ENCODE data around the gene IQGAP1. TPM values are rescaled to one million over a fixed set of nuclear protein-coding genes. Genes with fewer than 3 reads are reported as not detected.
"Not testable (repeated sequence)": the region's sequence is repeated elsewhere in the genome, so short reads cannot be mapped to it uniquely, and the experiment has no call there.

The IQGAP1 gene
- polyA plus RNA-seq, 3 donors: 140 to 276 (median 207) TPM

DNA sequence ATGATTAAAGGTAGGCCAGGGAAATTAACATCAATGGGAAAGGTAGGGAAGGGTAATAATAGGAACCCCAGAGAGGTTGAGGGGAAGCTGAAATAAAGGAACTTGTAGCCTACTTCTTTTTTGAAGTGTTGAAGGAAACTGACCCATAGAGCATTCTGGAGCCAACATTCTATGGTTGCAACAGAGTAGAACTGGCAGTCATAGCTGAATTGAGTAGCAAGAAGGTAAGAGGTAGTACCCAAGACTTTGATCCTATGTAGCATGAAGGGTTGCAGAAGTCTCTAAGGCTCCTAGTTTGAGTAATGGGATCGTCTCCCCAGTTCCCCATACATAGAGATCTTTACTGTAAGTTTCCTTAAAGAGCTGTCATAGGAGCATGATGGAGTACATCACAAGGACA lies 43.4 kb upstream of the IQGAP1 start:
- Mint-ChIP-seq H3K9me3 (no peaks in the 10 kb centered on the region), H3K4me1 (peaks cover 51% of the 10 kb centered on the region), H3K27ac (peak overlapping the region in 5 of 7 donors; percentile 36 to 85 (median 72)), H3K27me3 (ENCODE audit: low read depth in 3 of 3) (peaks cover 0 to 4% (median 0%) of the 10 kb centered on the region in 3 donors), H3K4me3 (no peak overlapping the region), H3K36me3 (peaks cover 0 to 3% of the 10 kb centered on the region in 2 donors)
- H3K4me3 ChIP-seq (replicated peaks in 1 of 3; ENCODE audit: low read depth in 2 of 3, low read length in 3 of 3): peak overlapping the region in 1 of 3 experiments; percentile 5
- intact Hi-C loops (cut with micrococcal nuclease): no loop called here
- TF ChIP-seq, protein P1, sequence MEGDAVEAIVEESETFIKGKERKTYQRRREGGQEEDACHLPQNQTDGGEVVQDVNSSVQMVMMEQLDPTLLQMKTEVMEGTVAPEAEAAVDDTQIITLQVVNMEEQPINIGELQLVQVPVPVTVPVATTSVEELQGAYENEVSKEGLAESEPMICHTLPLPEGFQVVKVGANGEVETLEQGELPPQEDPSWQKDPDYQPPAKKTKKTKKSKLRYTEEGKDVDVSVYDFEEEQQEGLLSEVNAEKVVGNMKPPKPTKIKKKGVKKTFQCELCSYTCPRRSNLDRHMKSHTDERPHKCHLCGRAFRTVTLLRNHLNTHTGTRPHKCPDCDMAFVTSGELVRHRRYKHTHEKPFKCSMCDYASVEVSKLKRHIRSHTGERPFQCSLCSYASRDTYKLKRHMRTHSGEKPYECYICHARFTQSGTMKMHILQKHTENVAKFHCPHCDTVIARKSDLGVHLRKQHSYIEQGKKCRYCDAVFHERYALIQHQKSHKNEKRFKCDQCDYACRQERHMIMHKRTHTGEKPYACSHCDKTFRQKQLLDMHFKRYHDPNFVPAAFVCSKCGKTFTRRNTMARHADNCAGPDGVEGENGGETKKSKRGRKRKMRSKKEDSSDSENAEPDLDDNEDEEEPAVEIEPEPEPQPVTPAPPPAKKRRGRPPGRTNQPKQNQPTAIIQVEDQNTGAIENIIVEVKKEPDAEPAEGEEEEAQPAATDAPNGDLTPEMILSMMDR (IDR thresholded peaks at IDR 0.05): no peak
- H3K36me3 ChIP-seq (replicated peaks in 1 of 2; ENCODE audit: control insufficient read depth in 1 of 2, insufficient read depth in 2 of 2, low read length in 2 of 2): no peaks in the 10 kb centered on the region
- H2AFZ ChIP-seq (ENCODE audit: insufficient read depth, low read depth, low read length, poor library complexity, severe bottlenecking): no peak overlapping the region
- no peaks in the 10 kb centered on the region for H3K27me3 ChIP-seq (ENCODE audit: control insufficient read depth in 2 of 2, insufficient read depth in 2 of 2, low read length in 2 of 2)
- no peaks in the 10 kb centered on the region for H3K9me3 ChIP-seq (replicated peaks in 1 of 2; ENCODE audit: control insufficient read depth in 1 of 2, insufficient read depth in 1 of 2, low read length in 2 of 2)
- peak overlapping the region; percentile 25 to 39 for H3K27ac ChIP-seq (ENCODE audit: low read depth in 1 of 2, low read length in 2 of 2)
- DNase-seq: peak; percentile 45 to 72 (median 69)
- no peaks in the 10 kb centered on the region for H4K20me1 ChIP-seq (ENCODE audit: insufficient read depth, low read length)
- WGBS (ENCODE audit: insufficient coverage): no CpG with 5 or more reads among the region's 1 CpG
- peak overlapping the region; percentile 4 for H3K4me2 ChIP-seq (replicated peaks; ENCODE audit: extremely low read depth, low read length, poor library complexity, severe bottlenecking)
- no peaks in the 10 kb centered on the region for H3K79me2 ChIP-seq (ENCODE audit: insufficient read depth, low read length)
- peaks cover 53 to 56% of the 10 kb centered on the region in 2 donors for H3K4me1 ChIP-seq (ENCODE audit: control insufficient read depth in 1 of 2, insufficient read depth in 2 of 2, low read length in 2 of 2)
- H3K9ac ChIP-seq (ENCODE audit: insufficient read depth, low read length, poor library complexity, severe bottlenecking): no peak overlapping the region

DNA sequence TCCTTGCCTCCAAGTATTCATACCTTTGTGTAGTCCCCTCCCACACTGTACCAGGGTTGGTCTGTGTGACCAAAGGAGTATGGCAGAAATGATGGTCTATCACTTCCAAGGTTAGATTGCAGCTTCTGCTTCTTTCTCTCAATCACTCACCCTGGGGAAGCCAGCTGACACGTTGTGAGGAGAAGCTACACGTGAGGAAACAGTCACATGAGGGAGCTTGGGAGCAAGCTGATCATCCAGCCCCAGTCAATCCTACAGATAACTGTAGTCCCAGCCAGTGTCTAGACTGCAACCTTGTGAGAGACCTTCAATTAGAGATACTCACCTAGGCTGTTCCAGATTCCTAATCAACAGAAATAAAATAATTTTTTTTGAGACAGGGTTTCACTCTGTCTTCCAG lies 42.2 kb upstream of the IQGAP1 start:
- H3K4me1 Mint-ChIP-seq: peaks cover 51% of the 10 kb centered on the region
- no peaks in the 10 kb centered on the region for H3K27me3 ChIP-seq (ENCODE audit: control insufficient read depth in 2 of 2, insufficient read depth in 2 of 2, low read length in 2 of 2)
- intact Hi-C loops (cut with micrococcal nuclease): no loop called here
- peak; percentile 46 to 68 (median 47) for DNase-seq
- H4K20me1 ChIP-seq (ENCODE audit: insufficient read depth, low read length): no peaks in the 10 kb centered on the region
- H3K36me3 Mint-ChIP-seq: peaks cover 0 to 3% of the 10 kb centered on the region in 2 donors
- no peak overlapping the region for H3K9ac ChIP-seq (ENCODE audit: insufficient read depth, low read length, poor library complexity, severe bottlenecking)
- 0% methylated on average over 2 of the region's 2 CpGs for WGBS (ENCODE audit: insufficient coverage)
- H3K27ac ChIP-seq (ENCODE audit: low read depth in 1 of 2, low read length in 2 of 2): peak overlapping the region in 1 of 2 donors; percentile 33
- peaks cover 50 to 51% of the 10 kb centered on the region in 2 donors for H3K4me1 ChIP-seq (ENCODE audit: control insufficient read depth in 1 of 2, insufficient read depth in 2 of 2, low read length in 2 of 2)
- H3K4me3 ChIP-seq (replicated peaks in 1 of 3; ENCODE audit: low read depth in 2 of 3, low read length in 3 of 3): no peak overlapping the region
- peaks cover 1 to 4% (median 2%) of the 10 kb centered on the region in 3 donors for H3K27me3 Mint-ChIP-seq (ENCODE audit: low read depth in 3 of 3)
- TF ChIP-seq, protein P1 (IDR thresholded peaks at IDR 0.05): no peak
- H3K9me3 Mint-ChIP-seq: no peaks in the 10 kb centered on the region
- no peaks in the 10 kb centered on the region for H3K36me3 ChIP-seq (replicated peaks in 1 of 2; ENCODE audit: control insufficient read depth in 1 of 2, insufficient read depth in 2 of 2, low read length in 2 of 2)
- H3K9me3 ChIP-seq (replicated peaks in 1 of 2; ENCODE audit: control insufficient read depth in 1 of 2, insufficient read depth in 1 of 2, low read length in 2 of 2): no peaks in the 10 kb centered on the region
- no peak overlapping the region for H3K4me2 ChIP-seq (replicated peaks; ENCODE audit: extremely low read depth, low read length, poor library complexity, severe bottlenecking)
- H3K27ac Mint-ChIP-seq: peak overlapping the region; percentile 15 to 83 (median 43)
- H2AFZ ChIP-seq (ENCODE audit: insufficient read depth, low read depth, low read length, poor library complexity, severe bottlenecking): no peak overlapping the region
- no peak overlapping the region for H3K4me3 Mint-ChIP-seq
- H3K79me2 ChIP-seq (ENCODE audit: insufficient read depth, low read length): no peaks in the 10 kb centered on the region

DNA sequence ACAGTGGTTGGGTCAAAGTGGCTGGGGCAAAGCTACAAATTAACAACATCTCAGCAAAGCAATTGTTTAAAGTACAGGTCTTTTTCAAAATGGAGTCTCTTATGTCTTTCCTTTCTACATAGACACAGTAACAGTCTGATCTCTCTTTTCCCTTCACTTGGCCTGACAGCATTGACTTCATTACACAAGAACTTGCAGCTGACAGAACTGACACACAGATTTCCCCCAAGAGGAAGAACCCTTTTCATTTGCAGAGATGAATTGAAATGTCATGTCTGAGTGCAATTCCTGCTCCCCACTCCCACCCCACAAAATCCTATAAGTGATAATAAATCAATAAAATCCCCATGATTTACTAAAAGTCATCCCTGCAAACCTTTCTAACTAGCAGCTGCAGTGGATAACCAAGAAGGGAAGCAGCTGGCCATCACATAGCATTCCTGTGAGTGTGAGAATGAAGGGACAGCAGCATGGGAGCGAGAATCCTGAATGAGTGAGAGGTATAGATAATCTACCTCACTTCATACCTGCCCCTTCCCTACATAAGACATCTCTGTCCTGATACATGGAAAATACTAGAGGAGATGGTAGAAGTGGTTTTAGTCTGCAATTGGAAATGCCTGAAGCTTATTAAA lies 40.5 kb upstream of the IQGAP1 start:
- intact Hi-C loops (cut with micrococcal nuclease); H3K27me3 ChIP-seq (ENCODE audit: control insufficient read depth in 2 of 2, insufficient read depth in 2 of 2, low read length in 2 of 2); H3K27ac ChIP-seq (ENCODE audit: low read depth in 1 of 2, low read length in 2 of 2); H3K36me3 Mint-ChIP-seq; H3K27ac Mint-ChIP-seq; H3K4me3 ChIP-seq (replicated peaks in 1 of 3; ENCODE audit: low read depth in 2 of 3, low read length in 3 of 3); H3K4me2 ChIP-seq (replicated peaks; ENCODE audit: extremely low read depth, low read length, poor library complexity, severe bottlenecking); H3K9ac ChIP-seq (ENCODE audit: insufficient read depth, low read length, poor library complexity, severe bottlenecking); H2AFZ ChIP-seq (ENCODE audit: insufficient read depth, low read depth, low read length, poor library complexity, severe bottlenecking); H3K36me3 ChIP-seq (replicated peaks in 1 of 2; ENCODE audit: control insufficient read depth in 1 of 2, insufficient read depth in 2 of 2, low read length in 2 of 2); H3K9me3 ChIP-seq (replicated peaks in 1 of 2; ENCODE audit: control insufficient read depth in 1 of 2, insufficient read depth in 1 of 2, low read length in 2 of 2); H3K79me2 ChIP-seq (ENCODE audit: insufficient read depth, low read length); H4K20me1 ChIP-seq (ENCODE audit: insufficient read depth, low read length); H3K4me3 Mint-ChIP-seq; H3K27me3 Mint-ChIP-seq (ENCODE audit: low read depth in 3 of 3); H3K9me3 Mint-ChIP-seq: not testable (repeated sequence)
- H3K4me1 ChIP-seq (ENCODE audit: control insufficient read depth in 1 of 2, insufficient read depth in 2 of 2, low read length in 2 of 2): peaks cover 49 to 55% of the 10 kb centered on the region in 2 donors
- peak in 1 of 3 donors; percentile 27 for DNase-seq
- no CpG with 5 or more reads among the region's 1 CpG for WGBS (ENCODE audit: insufficient coverage)
- peaks cover 52% of the 10 kb centered on the region for H3K4me1 Mint-ChIP-seq
